ENCODE results near the gene HNRNPAB. TPM values are rescaled to one million over a fixed set of nuclear protein-coding genes. Genes with fewer than 3 reads are reported as not detected.

Gene HNRNPAB
- total RNA-seq, 4 donors from 2014 or later = 79.9 to 140 (median 106) TPM

GRCh38 chr5:178212241-178213002 is 8.1 kb downstream of the HNRNPAB start:
- WGBS, 2 donors (ENCODE audit: low coverage in 1 of 2) = 92% methylated on average over 3 of the region's 3 CpGs; no CpG with 5 or more reads in 1 of the 2 donors
- ATAC-seq = no peak
- TF ChIP-seq POLR2A (IDR thresholded peaks at IDR 0.05) (no peak), EP300 (IDR thresholded peaks at IDR 0.05) (no peak), POLR2AphosphoS5 (IDR thresholded peaks at IDR 0.05) (no peak), CTCF (IDR thresholded peaks at IDR 0.05) (no peak)
- no peak overlapping the region for H3K4me3 ChIP-seq
- no peaks in the 10 kb centered on the region for H3K27me3 ChIP-seq
- no peak overlapping the region for H3K27ac ChIP-seq
- H3K36me3 ChIP-seq = peaks cover 0 to 100% of the 10 kb centered on the region in 2 donors
- H3K9me3 ChIP-seq = no peaks in the 10 kb centered on the region
- peaks cover 0 to 24% (median 3%) of the 10 kb centered on the region in 3 donors for H3K4me1 ChIP-seq

- TF ChIP-seq POLR2A (IDR thresholded peaks at IDR 0.05) = no peak
- no peak for TF ChIP-seq POLR2AphosphoS5 (IDR thresholded peaks at IDR 0.05)
- TF ChIP-seq EP300 (IDR thresholded peaks at IDR 0.05) = no peak
- TF ChIP-seq CTCF (IDR thresholded peaks at IDR 0.05) = no peak
- no peaks in the 10 kb centered on the region for H3K27me3 ChIP-seq
- no peak overlapping the region for H3K27ac ChIP-seq
- no peak overlapping the region for H3K4me3 ChIP-seq
- no peaks in the 10 kb centered on the region for H3K9me3 ChIP-seq
- H3K36me3 ChIP-seq = peaks cover 0 to 97% of the 10 kb centered on the region in 2 donors
- ATAC-seq = no peak
- H3K4me1 ChIP-seq = peaks cover 0 to 18% (median 2%) of the 10 kb centered on the region in 3 donors
- WGBS, 2 donors (ENCODE audit: low coverage in 1 of 2) = 53 to 60% methylated on average over 1 to 2 of the region's 4 CpGs
These were observed 8.7 kb downstream of the HNRNPAB start for GRCh38 chr5:178213003-178213461.

GRCh38 chr5:178213748-178214151 is 9.4 kb downstream of the HNRNPAB start:
- peaks cover 0 to 97% of the 10 kb centered on the region in 2 donors for H3K36me3 ChIP-seq
- WGBS, 2 donors (ENCODE audit: low coverage in 1 of 2) = 66 to 71% methylated on average over 3 to 7 of the region's 8 CpGs

GRCh38 chr5:178214160-178214803 is 9.9 kb downstream of the HNRNPAB start:
- Histone ChIP-seq H3K4me3 (no peak overlapping the region), H3K27ac (no peak overlapping the region), H3K9me3 (no peaks in the 10 kb centered on the region), H3K27me3 (no peaks in the 10 kb centered on the region), H3K4me1 (peaks cover 0 to 12% (median 2%) of the 10 kb centered on the region in 3 donors), H3K36me3 (peaks cover 0 to 94% of the 10 kb centered on the region in 2 donors)
- TF ChIP-seq CTCF (IDR thresholded peaks at IDR 0.05) (no peak), POLR2A (IDR thresholded peaks at IDR 0.05) (no peak), POLR2AphosphoS5 (IDR thresholded peaks at IDR 0.05) (no peak), EP300 (IDR thresholded peaks at IDR 0.05) (no peak)
- ATAC-seq = no peak
- 83% methylated on average over 4 to 5 of the region's 6 CpGs for WGBS, 2 donors (ENCODE audit: low coverage in 1 of 2)

More at GRCh38 chr5:178213748-178214151, 9.4 kb downstream of the HNRNPAB start:
- ATAC-seq = no peak
- Histone ChIP-seq H3K9me3 (no peaks in the 10 kb centered on the region), H3K27ac (no peak overlapping the region), H3K4me1 (peaks cover 0 to 13% (median 2%) of the 10 kb centered on the region in 3 donors), H3K4me3 (no peak overlapping the region), H3K27me3 (no peaks in the 10 kb centered on the region)
- no peak for TF ChIP-seq POLR2AphosphoS5 (IDR thresholded peaks at IDR 0.05)
- no peak for TF ChIP-seq CTCF (IDR thresholded peaks at IDR 0.05)
- TF ChIP-seq POLR2A (IDR thresholded peaks at IDR 0.05) = no peak
- no peak for TF ChIP-seq EP300 (IDR thresholded peaks at IDR 0.05)
